Neural progenitor cell (in vitro differentiated cells): ENCODE results near the gene COL24A1. TPM values are rescaled to one million over a fixed set of nuclear protein-coding genes. Genes with fewer than 3 reads are reported as not detected.

ENCODE experiments used
- DNase-seq: peaks from one replicate; pipeline ENCODE4 v3.0.0-alpha.2; 2016; ENCODE audit warnings: low spot score
- H2AFZ ChIP-seq: fragments of 200-600 bp; sonication (generic); replicated peaks from 2 replicates; pipeline ENCODE4 v1.6.1; 2016; ENCODE audit warnings: antibody characterized with exemption
- H3F3A ChIP-seq: fragments of 200-600 bp; sonication (generic); 2 replicates; pipeline ENCODE4 v1.6.1; 2016; ENCODE audit warnings: antibody characterized with exemption, low read depth
- H3K27ac ChIP-seq: fragments of 200-600 bp; sonication (generic); 2 replicates; pipeline ENCODE4 v1.5.1; 2016; ENCODE audit warnings: mild to moderate bottlenecking
- H3K27me3 ChIP-seq: fragments of 200-600 bp; sonication (generic); 2 replicates; pipeline ENCODE4 v1.6.1; 2016; ENCODE audit warnings: mild to moderate bottlenecking, moderate library complexity
- H3K36me3 ChIP-seq: fragments of 200-600 bp; sonication (generic); 2 replicates; pipeline ENCODE4 v1.5.1; 2016
- H3K4me1 ChIP-seq: fragments of 200-600 bp; sonication (generic); 2 replicates; pipeline ENCODE4 v1.6.1; 2016; ENCODE audit warnings: mixed run types
- H3K4me2 ChIP-seq: fragments of 200-600 bp; sonication (generic); 2 replicates; pipeline ENCODE4 v1.6.1; 2016
- H3K4me3 ChIP-seq: fragments of 200-600 bp; sonication (generic); 2 replicates; pipeline ENCODE4 v1.5.1; 2016
- H3K79me2 ChIP-seq: fragments of 200-600 bp; sonication (generic); 2 replicates; pipeline ENCODE4 v1.6.1; 2016; ENCODE audit warnings: low read depth
- H3K9ac ChIP-seq: fragments of 200-600 bp; sonication (generic); 2 replicates; pipeline ENCODE4 v1.6.1; 2016
- H3K9me3 ChIP-seq: fragments of 200-600 bp; sonication (generic); 2 replicates; pipeline ENCODE4 v1.5.1; 2016; ENCODE audit warnings: low read depth
- H4K20me1 ChIP-seq: fragments of 200-600 bp; sonication (generic); 2 replicates; pipeline ENCODE4 v1.6.1; 2016; ENCODE audit warnings: low read depth
- H3K27ac Mint-ChIP-seq: 3 replicates; pipeline ENCODE4 v1.8.0; 2021; ENCODE audit warnings: mixed read lengths
- H3K27me3 Mint-ChIP-seq: 2 replicates; pipeline ENCODE4 v1.8.0; 2022; ENCODE audit warnings: low read depth, mild to moderate bottlenecking, inconsistent platforms, moderate library complexity, mixed read lengths; ENCODE audit not compliant: insufficient read depth
- H3K36me3 Mint-ChIP-seq: 3 replicates; pipeline ENCODE4 v1.8.0; 2021; ENCODE audit warnings: mixed read lengths
- H3K4me1 Mint-ChIP-seq: 3 replicates; pipeline ENCODE4 v1.8.0; 2021; ENCODE audit warnings: mixed read lengths
- H3K4me3 Mint-ChIP-seq: 3 replicates; pipeline ENCODE4 v1.8.0; 2021; ENCODE audit warnings: mild to moderate bottlenecking, moderate library complexity, mixed read lengths
- H3K9me3 Mint-ChIP-seq: 3 replicates; pipeline ENCODE4 v1.8.0; 2020; ENCODE audit warnings: mixed read lengths
- EZH2 ChIP-seq: fragments of 200-600 bp; sonication (generic); IDR thresholded peaks from 2 replicates; pipeline ENCODE4 v1.6.1; 2017; ENCODE audit warnings: antibody characterized with exemption, mild to moderate bottlenecking, moderate library complexity
- EZH2phosphoT487 ChIP-seq: fragments of 200-600 bp; sonication (generic); IDR thresholded peaks from 2 replicates; pipeline ENCODE4 v1.6.1; 2017; ENCODE audit warnings: antibody characterized with exemption
- total RNA-seq: library from RNA; depleted of rRNA; stranded (reverse); fragments of >200 nt; gene quantifications from 2 replicates; pipeline ENCODE4 v1.2.3, GENCODE V29; 2015; ENCODE audit warnings: low replicate concordance
- TF ChIP-seq, protein P1 (sequence below): fragments of 200-600 bp; sonication (generic); IDR thresholded peaks from 2 replicates; pipeline ENCODE4 v1.5.1; 2017; ENCODE audit warnings: antibody characterized with exemption, mild to moderate bottlenecking

COL24A1 gene
- total RNA-seq, 1 donor from 2014 or later: not detected

GRCh38 chr1:86146566-86146965 is 10.0 kb downstream of the COL24A1 start:
- H3K4me3 ChIP-seq: no peak overlapping the region
- no peaks in the 10 kb centered on the region for H3K4me1 ChIP-seq
- H3K9ac ChIP-seq: no peak overlapping the region
- no peaks in the 10 kb centered on the region for H4K20me1 ChIP-seq
- no peaks in the 10 kb centered on the region for H3K36me3 ChIP-seq
- no peak overlapping the region for H3K27ac ChIP-seq
- H3K36me3 Mint-ChIP-seq: no peaks in the 10 kb centered on the region
- H3K27me3 Mint-ChIP-seq: no peaks in the 10 kb centered on the region
- H3K27me3 ChIP-seq: peaks cover 5% of the 10 kb centered on the region
- no peaks in the 10 kb centered on the region for H3K79me2 ChIP-seq
- H3K27ac Mint-ChIP-seq: no peak overlapping the region
- TF ChIP-seq, protein P1, sequence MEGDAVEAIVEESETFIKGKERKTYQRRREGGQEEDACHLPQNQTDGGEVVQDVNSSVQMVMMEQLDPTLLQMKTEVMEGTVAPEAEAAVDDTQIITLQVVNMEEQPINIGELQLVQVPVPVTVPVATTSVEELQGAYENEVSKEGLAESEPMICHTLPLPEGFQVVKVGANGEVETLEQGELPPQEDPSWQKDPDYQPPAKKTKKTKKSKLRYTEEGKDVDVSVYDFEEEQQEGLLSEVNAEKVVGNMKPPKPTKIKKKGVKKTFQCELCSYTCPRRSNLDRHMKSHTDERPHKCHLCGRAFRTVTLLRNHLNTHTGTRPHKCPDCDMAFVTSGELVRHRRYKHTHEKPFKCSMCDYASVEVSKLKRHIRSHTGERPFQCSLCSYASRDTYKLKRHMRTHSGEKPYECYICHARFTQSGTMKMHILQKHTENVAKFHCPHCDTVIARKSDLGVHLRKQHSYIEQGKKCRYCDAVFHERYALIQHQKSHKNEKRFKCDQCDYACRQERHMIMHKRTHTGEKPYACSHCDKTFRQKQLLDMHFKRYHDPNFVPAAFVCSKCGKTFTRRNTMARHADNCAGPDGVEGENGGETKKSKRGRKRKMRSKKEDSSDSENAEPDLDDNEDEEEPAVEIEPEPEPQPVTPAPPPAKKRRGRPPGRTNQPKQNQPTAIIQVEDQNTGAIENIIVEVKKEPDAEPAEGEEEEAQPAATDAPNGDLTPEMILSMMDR: peak; percentile 4
- TF ChIP-seq EZH2: no peak
- H3K9me3 ChIP-seq: no peaks in the 10 kb centered on the region
- no peak overlapping the region for H3K4me3 Mint-ChIP-seq
- no peaks in the 10 kb centered on the region for H3F3A ChIP-seq
- DNase-seq: no peak
- H3K4me1 Mint-ChIP-seq: no peaks in the 10 kb centered on the region
- no peaks in the 10 kb centered on the region for H3K9me3 Mint-ChIP-seq
- H2AFZ ChIP-seq: no peak overlapping the region
- H3K4me2 ChIP-seq: no peak overlapping the region

GRCh38 chr1:86140281-86140880 is 16.2 kb downstream of the COL24A1 start:
- no peak overlapping the region for H3K27ac ChIP-seq
- no peaks in the 10 kb centered on the region for H3K27me3 ChIP-seq
- H3K9me3 ChIP-seq: no peaks in the 10 kb centered on the region
- no peak overlapping the region for H3K4me3 ChIP-seq
- no peaks in the 10 kb centered on the region for H3K79me2 ChIP-seq
- H3K4me2 ChIP-seq: no peak overlapping the region
- Mint-ChIP-seq H3K27ac (no peak overlapping the region), H3K9me3 (no peaks in the 10 kb centered on the region), H3K36me3 (no peaks in the 10 kb centered on the region), H3K4me3 (no peak overlapping the region), H3K4me1 (no peaks in the 10 kb centered on the region), H3K27me3 (no peaks in the 10 kb centered on the region)
- H3K9ac ChIP-seq: no peak overlapping the region
- H3F3A ChIP-seq: no peaks in the 10 kb centered on the region
- no peaks in the 10 kb centered on the region for H3K4me1 ChIP-seq
- no peaks in the 10 kb centered on the region for H4K20me1 ChIP-seq
- DNase-seq: no peak
- H2AFZ ChIP-seq: no peak overlapping the region
- H3K36me3 ChIP-seq: no peaks in the 10 kb centered on the region
- TF ChIP-seq EZH2phosphoT487: no peak
- TF ChIP-seq EZH2: no peak
- TF ChIP-seq, protein P1: no peak

DNA sequence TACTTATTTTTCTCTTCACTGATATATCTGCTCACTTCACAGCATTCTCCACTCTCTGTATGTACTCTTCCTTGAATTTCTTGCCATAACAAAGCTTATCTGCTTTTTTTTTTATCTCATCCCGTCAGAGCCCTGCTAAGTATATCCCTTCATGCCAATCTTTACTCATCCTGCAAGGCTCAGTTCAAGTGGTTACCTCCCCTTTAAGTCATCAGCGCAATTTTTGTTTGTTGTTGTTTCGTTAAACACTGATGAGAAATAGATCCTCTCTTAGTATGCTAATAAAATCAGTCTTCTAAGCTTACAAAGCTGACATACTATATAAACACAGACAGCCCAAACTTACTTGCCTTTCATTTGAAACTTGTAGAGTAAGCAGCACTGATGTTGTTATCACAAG is 17.8 kb downstream of the COL24A1 start:
- no peak for TF ChIP-seq EZH2phosphoT487
- no peak for TF ChIP-seq EZH2
- TF ChIP-seq, protein P1: no peak
- Mint-ChIP-seq H3K27ac (no peak overlapping the region), H3K36me3 (no peaks in the 10 kb centered on the region), H3K4me3 (no peak overlapping the region), H3K9me3 (no peaks in the 10 kb centered on the region), H3K27me3 (no peaks in the 10 kb centered on the region), H3K4me1 (no peaks in the 10 kb centered on the region)
- H4K20me1 ChIP-seq: no peaks in the 10 kb centered on the region
- H2AFZ ChIP-seq: no peak overlapping the region
- H3K4me1 ChIP-seq: no peaks in the 10 kb centered on the region
- H3K9ac ChIP-seq: no peak overlapping the region
- H3K4me3 ChIP-seq: no peak overlapping the region
- H3K79me2 ChIP-seq: no peaks in the 10 kb centered on the region
- no peaks in the 10 kb centered on the region for H3K9me3 ChIP-seq
- no peaks in the 10 kb centered on the region for H3K36me3 ChIP-seq
- no peak overlapping the region for H3K4me2 ChIP-seq
- H3K27me3 ChIP-seq: no peaks in the 10 kb centered on the region
- no peak for DNase-seq
- H3F3A ChIP-seq: no peaks in the 10 kb centered on the region
- H3K27ac ChIP-seq: no peak overlapping the region
